Panc1 (cell line): Measurements from ENCODE around the gene TIPRL. TPM values are rescaled to one million over a fixed set of nuclear protein-coding genes. Genes with fewer than 3 reads are reported as not detected.
A peak's percentile ranks its signal among the peaks of the same experiment; 100 is the strongest.

Experiments used
- ATAC-seq: fragments of 200-7000 bp; cut with Tn5 transposase; 2 replicates; pipeline ENCODE4 v1.9.1; 2020; ENCODE audit warnings: mild to moderate bottlenecking, moderate library complexity
- BruUV-seq: library from RNA; stranded (reverse); fragments of 400-500 nt; replicated peaks from 2 replicates; lab custom pipeline; 2021; lab: Mats Ljungman, UMichigan
- CTCF ChIA-PET: fragments of 300-600 bp; sonication (Branson Sonifier 250); formaldehyde crosslinking; loops from one replicate; lab custom pipeline; 2022; ENCODE audit warnings: antibody characterized with exemption; lab: Charles Lee
- POLR2A ChIA-PET: fragments of 300-600 bp; sonication (Branson Sonifier 250); formaldehyde crosslinking; loops from one replicate; lab custom pipeline; 2022; ENCODE audit warnings: antibody characterized with exemption; lab: Charles Lee
- DNase-seq: peaks from one replicate; pipeline ENCODE4 v3.0.0-alpha.2; 2010; ENCODE audit warnings: low read depth, low spot score
- H3K27ac ChIP-seq: 2 replicates; pipeline ENCODE4 v1.5.1; 2011; ENCODE audit warnings: mild to moderate bottlenecking, low read length, inconsistent platforms
- H3K27me3 ChIP-seq: fragments of 200-500 bp; sonication (Bioruptor generic); 2 replicates; pipeline ENCODE4 v1.6.0; 2014; ENCODE audit warnings: low read length, inconsistent platforms; ENCODE audit not compliant: control insufficient read depth, insufficient read depth
- H3K36me3 ChIP-seq: fragments of 200-500 bp; sonication (Bioruptor generic); 2 replicates; pipeline ENCODE4 v1.5.1; 2014; ENCODE audit warnings: inconsistent platforms, mild to moderate bottlenecking, low read length, moderate library complexity; ENCODE audit not compliant: control insufficient read depth, insufficient read depth
- H3K4me1 ChIP-seq: 2 replicates; pipeline ENCODE4 v1.5.1; 2011; ENCODE audit warnings: inconsistent platforms, mild to moderate bottlenecking, low read length, moderate library complexity; ENCODE audit not compliant: control insufficient read depth, insufficient read depth
- H3K4me3 ChIP-seq, 2 experiments: 2 replicates each; pipeline ENCODE4 v1.5.1; 2011 to 2012; ENCODE audit warnings: low read depth in 2 of 2, low read length in 2 of 2, mild to moderate bottlenecking in 2 of 2, inconsistent platforms in 1 of 2, moderate library complexity in 1 of 2
- H3K9me3 ChIP-seq: fragments of 200-500 bp; sonication (Bioruptor generic); 2 replicates; pipeline ENCODE4 v1.5.1; 2014; ENCODE audit warnings: low read depth, mild to moderate bottlenecking, inconsistent platforms, low read length, moderate library complexity; ENCODE audit not compliant: control insufficient read depth, insufficient read depth
- CTCF ChIP-seq: fragments of 450-650 bp; IDR thresholded peaks from 2 replicates; pipeline ENCODE4 v1.5.1; 2017; ENCODE audit warnings: mild to moderate bottlenecking
- POLR2AphosphoS5 ChIP-seq: IDR thresholded peaks from 2 replicates; pipeline ENCODE4 v1.6.1; 2012; ENCODE audit warnings: mild to moderate bottlenecking, low read depth, low read length, moderate library complexity
- REST ChIP-seq, 2 experiments: IDR thresholded peaks; 2 replicates each; pipeline ENCODE4 v1.6.1; 2011 to 2012; ENCODE audit warnings: low read depth in 2 of 2, control low read depth in 1 of 2, low read length in 1 of 2, mild to moderate bottlenecking in 1 of 2, moderate library complexity in 1 of 2; ENCODE audit not compliant: insufficient read depth in 1 of 2
- SIN3A ChIP-seq: IDR thresholded peaks from 2 replicates; pipeline ENCODE4 v1.6.1; 2012; ENCODE audit warnings: low read depth, mild to moderate bottlenecking, low read length, moderate library complexity, borderline replicate concordance; ENCODE audit not compliant: insufficient read depth
- TCF7L2 ChIP-seq: IDR thresholded peaks from 2 replicates; pipeline ENCODE4 v1.6.1; 2011; ENCODE audit warnings: mild to moderate bottlenecking, low read depth, low read length, inconsistent platforms
- in situ Hi-C: cut with HindIII; loops from 2 replicates; pipeline ENCODE4 v1.10.0; 2016; ENCODE audit warnings: low sequenced_read_pairs, low pct_unique_long_range_greater_than_20kb
- intact Hi-C: fragments of 100-400 bp; cut with micrococcal nuclease; formaldehyde crosslinking; loops from one replicate; pipeline ENCODE4 v1.10.0; 2022; ENCODE audit not compliant: unreplicated experiment
- total RNA-seq: library from RNA; stranded (reverse); gene quantifications from one replicate; pipeline ENCODE4 v1.2.1, GENCODE V29; 2021; ENCODE audit not compliant: unreplicated experiment

TIPRL gene
- total RNA-seq, 1 experiment from 2014 or later: 48.5 TPM

GRCh38 chr1:168136709-168137514 lies 41.9 kb upstream of the TIPRL start, which contains the start of gene GPR161:
Gene GPR161, minus strand, starts transcription at chr1:168136930. Its CDS starts 32,080 bp downstream, at chr1:168104850.
- H3K4me3 ChIP-seq: peak within 1 kb of the TSS; percentile 47 to 56
- peaks cover 32% of the 10 kb centered on the region for H3K27me3 ChIP-seq
- no peak for DNase-seq
- ChIA-PET POLR2A (no interaction called here), CTCF (no interaction called here)
- intact Hi-C loops: no loop called here
- no TSS peak for BruUV-seq
- in situ Hi-C loops: no loop called here
- no peak within 1 kb of the TSS; the same call in 1 of the 2 replicates for H3K27ac ChIP-seq
- no peaks in the 10 kb centered on the region for H3K9me3 ChIP-seq
- peak; percentile 67 for ATAC-seq
- H3K36me3 ChIP-seq: no peaks in the 10 kb centered on the region
- peaks cover 14% of the 10 kb centered on the region for H3K4me1 ChIP-seq
- TF ChIP-seq TCF7L2 (peak; percentile 37; the same call in 1 of the 2 replicates), POLR2AphosphoS5 (no peak)

GRCh38 chr1:168137515-168137821 lies 41.3 kb upstream of the TIPRL start:
- ChIA-PET CTCF (no interaction called here), POLR2A (no interaction called here)
- in situ Hi-C loops: no loop called here
- BruUV-seq: no TSS peak
- peaks cover 32% of the 10 kb centered on the region for H3K27me3 ChIP-seq
- DNase-seq (no peak), ATAC-seq (no peak; the same call in 1 of the 2 replicates)
- no peak overlapping the region; the same call in 1 of the 2 replicates for H3K27ac ChIP-seq
- no peak for TF ChIP-seq REST (IDR thresholded peaks at IDR 0.05; ENCODE audit: insufficient read depth in 1 of 2, low read depth in 2 of 2, low read length in 1 of 2)
- TF ChIP-seq POLR2AphosphoS5: no peak
- TF ChIP-seq CTCF: no peak
- no peak for TF ChIP-seq SIN3A
- TF ChIP-seq TCF7L2: no peak
- no peaks in the 10 kb centered on the region for H3K9me3 ChIP-seq
- H3K4me3 ChIP-seq: peak overlapping the region; percentile 47 to 56
- intact Hi-C loops: no loop called here
- peaks cover 14% of the 10 kb centered on the region for H3K4me1 ChIP-seq
- H3K36me3 ChIP-seq: no peaks in the 10 kb centered on the region

GRCh38 chr1:168138134-168138533 lies 40.6 kb upstream of the TIPRL start:
- CTCF ChIA-PET: no interaction called here
- peaks cover 14% of the 10 kb centered on the region for H3K4me1 ChIP-seq
- POLR2A ChIA-PET: no interaction called here
- no peak overlapping the region for H3K27ac ChIP-seq
- DNase-seq: no peak
- BruUV-seq: no TSS peak
- H3K4me3 ChIP-seq: no peak overlapping the region; a peak in 1 of 4 replicates
- no peaks in the 10 kb centered on the region for H3K36me3 ChIP-seq
- no peak for ATAC-seq
- H3K9me3 ChIP-seq: no peaks in the 10 kb centered on the region
- in situ Hi-C loops: no loop called here
- H3K27me3 ChIP-seq: peaks cover 31% of the 10 kb centered on the region
- no peak for TF ChIP-seq CTCF
- no peak for TF ChIP-seq POLR2AphosphoS5
- TF ChIP-seq SIN3A: no peak
- TF ChIP-seq REST (IDR thresholded peaks at IDR 0.05; ENCODE audit: insufficient read depth in 1 of 2, low read depth in 2 of 2, low read length in 1 of 2): no peak
- no peak for TF ChIP-seq TCF7L2
- intact Hi-C loops: no loop called here
